Skin epidermis (tissue), 12 donors: ENCODE results near the gene FAM83C.

Experiments used
- H3K27ac ChIP-seq, 21 experiments: fragments of 200-600 bp; sonication (generic) in 11 of 21; one replicate each; pipeline ENCODE4 v1.5.0; 2020; ENCODE audit warnings: mild to moderate bottlenecking in 3 of 21, inconsistent platforms in 2 of 21, moderate library complexity in 2 of 21
- H3K4me3 ChIP-seq, 7 experiments: fragments of 200-600 bp; sonication (generic) in 2 of 7; one replicate each; pipeline ENCODE4 v1.5.0; 2020; ENCODE audit warnings: inconsistent platforms in 2 of 7, mild to moderate bottlenecking in 2 of 7, moderate library complexity in 1 of 7

Gene FAM83C

DNA sequence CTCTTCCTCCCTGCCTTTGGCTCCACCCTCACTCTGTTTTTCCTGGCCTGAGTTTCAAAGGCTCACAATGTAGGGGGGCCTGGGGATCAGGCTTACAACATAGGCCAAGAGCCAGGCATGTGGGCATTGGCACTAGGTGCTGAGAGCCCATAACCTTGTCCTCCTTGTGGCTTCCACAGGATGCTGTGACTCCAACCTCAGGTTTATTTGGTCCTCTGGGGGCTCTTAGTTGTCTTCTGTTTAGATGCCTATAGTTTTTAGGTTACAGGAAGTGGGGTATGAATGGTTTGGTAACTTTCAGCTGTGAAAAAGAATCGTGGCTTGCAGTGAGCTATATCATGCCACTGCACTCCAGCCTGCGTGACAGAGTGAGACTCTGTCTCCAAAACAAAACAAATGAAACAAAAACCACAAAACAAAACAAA is 40.2 kb downstream of the FAM83C start:
- no peak overlapping the region for H3K4me3 ChIP-seq
- H3K27ac ChIP-seq, result peak overlapping the region in 4 of 21 experiments; percentile 8 to 67 (median 26)

DNA sequence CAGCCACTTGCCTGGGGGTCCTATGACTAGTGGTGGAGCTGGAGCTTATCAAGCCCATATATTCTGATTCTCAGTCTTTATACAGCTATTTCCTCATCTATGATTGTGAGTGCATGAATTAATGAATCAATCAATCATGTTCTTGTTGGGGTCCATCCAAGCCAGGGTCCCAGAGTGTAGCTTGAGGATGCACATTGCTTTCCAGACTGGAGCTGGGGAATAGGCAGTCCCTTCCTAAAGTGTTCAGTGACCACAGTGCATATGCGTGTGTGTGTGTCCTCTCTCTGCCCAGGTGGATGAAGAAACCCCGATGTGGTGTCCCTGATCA is 40.6 kb downstream of the FAM83C start:
- Histone ChIP-seq H3K27ac (peak overlapping the region in 4 of 21 experiments; percentile 8 to 67 (median 23)), H3K4me3 (no peak overlapping the region)

DNA sequence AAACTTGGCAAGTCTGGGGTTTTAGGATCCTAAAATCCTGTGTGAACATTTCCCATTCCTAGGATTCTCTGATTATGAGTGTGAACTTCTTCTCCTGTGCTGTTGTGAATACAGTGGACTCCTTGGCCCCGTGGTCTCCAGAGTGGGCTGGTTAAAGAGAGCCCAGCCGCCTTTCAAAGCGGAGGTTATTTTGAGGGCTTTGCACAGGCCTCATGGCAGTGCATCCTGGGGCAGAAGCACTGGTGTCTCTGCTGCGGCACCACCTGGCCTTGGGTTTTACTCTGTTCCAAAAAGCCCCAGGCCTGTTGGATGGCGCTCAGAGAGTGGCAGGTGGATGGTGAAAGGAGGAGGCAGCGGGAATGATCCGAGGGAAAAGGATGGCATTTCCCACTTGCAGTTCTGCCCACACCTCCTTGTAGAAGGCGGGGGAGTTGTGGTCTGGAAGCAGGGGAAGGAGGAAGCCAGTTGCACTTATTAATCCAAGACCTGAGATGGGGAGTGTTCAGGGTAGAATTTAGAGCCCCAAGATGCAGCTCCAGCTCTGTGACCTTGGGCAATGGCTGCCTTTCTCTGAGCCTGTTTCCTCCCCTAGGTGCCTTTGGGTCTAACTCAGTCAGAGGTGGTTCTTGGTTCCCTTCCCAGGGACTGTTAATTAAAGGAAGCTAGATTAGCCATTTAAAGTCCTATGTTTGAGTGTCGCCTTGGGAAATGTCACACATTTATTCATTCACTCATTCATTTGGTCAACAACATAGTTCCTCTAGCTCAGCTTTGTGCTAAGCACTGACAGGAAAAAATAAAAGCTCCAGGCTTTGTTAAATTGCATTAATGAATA is 43.4 kb downstream of the FAM83C start:
- Histone ChIP-seq H3K4me3 (no peak overlapping the region), H3K27ac (no peak overlapping the region)

DNA sequence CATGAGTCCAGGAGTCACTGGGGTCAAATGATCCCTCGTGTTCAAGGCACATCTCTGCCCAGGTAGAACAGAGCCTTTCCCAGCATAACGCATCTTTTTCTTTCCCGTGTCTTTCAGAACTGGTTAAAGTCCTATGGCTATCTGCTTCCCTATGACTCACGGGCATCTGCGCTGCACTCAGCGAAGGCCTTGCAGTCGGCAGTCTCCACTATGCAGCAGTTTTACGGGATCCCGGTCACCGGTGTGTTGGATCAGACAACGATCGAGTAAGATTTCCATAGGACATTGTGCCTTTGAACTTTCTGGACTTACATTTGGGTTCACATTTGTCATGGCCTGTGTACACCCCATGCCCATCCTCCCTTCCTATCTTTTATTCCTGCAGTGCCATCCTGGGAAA is 45.5 kb downstream of the FAM83C start:
- Histone ChIP-seq H3K27ac (no peak overlapping the region), H3K4me3 (no peak overlapping the region)

DNA sequence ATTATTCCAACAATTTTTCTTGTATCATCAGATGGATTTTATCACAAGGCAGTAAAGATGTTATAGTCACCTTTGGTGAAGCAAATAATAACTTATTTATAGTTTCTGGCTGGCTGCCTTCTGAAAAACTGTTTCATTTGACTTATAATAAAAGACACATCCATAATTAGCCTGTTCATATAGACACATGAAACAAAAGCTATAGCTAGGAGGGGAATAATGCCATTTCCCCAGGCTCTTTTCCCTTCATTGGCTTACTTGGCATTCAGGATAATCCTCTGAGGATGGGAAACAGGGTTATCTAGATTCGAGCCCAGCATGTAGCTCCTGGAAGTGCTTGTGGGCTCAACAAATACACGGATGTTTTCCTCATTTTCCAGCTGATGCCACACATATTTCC is 48.2 kb downstream of the FAM83C start:
- Histone ChIP-seq H3K27ac (no peak overlapping the region), H3K4me3 (no peak overlapping the region)

DNA sequence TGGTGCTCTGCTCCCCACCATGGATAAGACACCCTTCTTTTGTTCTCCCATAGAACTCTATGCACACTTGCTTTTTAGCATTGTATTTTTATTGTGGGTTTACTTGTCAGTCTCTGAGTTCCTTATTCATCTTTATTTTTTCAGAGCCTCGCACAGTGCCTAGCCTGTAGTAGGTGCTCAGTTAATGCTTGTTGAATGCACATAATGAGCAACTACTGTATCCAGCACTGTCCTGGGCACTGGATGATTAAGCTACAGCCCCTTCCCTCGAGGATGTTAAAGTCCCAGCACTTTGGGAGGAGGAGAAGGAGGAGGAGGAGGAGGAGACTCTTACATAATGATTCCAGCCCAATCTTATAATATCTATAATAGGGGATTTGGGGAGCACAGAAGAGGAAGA is 48.9 kb downstream of the FAM83C start:
- H3K4me3 ChIP-seq, result no peak overlapping the region
- H3K27ac ChIP-seq, result no peak overlapping the region

DNA sequence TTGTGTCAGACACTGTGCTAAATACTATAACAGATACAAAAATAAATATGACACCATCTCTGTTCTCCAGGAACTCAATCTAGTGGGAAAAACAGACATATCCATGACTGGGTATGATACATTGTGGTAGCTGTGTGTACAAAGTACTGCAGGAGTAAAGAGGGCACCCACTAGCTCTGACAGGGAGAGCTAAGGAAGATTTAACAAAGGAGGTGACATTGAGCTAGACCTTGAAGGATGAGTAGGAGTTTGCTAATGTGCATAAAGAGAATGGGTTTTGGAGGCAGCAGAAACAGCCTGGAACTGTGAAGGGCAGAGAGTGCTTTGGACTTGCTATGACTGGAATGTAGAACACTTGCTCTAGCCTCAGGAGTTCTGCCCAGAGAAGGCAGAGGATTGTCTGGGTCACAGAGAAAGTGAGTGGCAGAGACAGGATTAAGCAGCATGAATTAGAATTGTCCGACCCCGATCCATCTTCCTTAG is 51.4 kb downstream of the FAM83C start:
- no peak overlapping the region for H3K27ac ChIP-seq
- H3K4me3 ChIP-seq, result no peak overlapping the region

DNA sequence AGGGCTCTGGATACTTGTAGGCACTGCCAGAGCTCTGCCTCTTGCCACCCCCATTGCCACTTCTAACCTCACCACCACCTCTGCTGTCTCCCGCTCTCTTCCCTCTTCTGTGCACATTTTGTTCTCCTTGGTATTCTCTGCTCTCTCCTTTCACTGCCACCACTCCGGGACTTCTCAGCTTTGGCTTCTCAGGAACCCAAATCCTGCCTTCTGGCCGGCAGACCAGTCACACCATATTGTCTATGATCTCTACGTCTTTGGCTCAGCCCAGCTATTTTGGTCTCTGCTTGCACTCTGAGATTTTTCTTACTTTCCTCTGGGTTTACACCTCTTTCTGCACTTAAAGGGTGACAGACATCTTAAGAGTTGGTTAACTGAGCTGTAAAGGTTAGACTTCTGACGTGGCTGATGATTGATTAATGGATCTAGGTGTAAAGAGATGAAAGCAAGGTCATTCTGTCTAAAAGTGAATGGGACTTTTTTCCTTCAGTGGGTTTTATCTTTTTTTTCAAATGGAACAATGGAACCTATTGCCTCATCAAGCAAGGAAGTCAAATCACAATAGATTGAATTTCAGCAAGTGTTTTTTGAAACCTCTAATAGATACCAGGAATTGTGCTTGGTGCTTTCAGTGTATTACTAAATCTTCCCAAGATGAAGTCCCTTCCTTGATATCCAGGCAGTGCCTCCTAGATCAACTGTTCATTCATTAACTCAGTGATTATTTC is 52.0 kb downstream of the FAM83C start:
- no peak overlapping the region for H3K4me3 ChIP-seq
- H3K27ac ChIP-seq, result no peak overlapping the region

DNA sequence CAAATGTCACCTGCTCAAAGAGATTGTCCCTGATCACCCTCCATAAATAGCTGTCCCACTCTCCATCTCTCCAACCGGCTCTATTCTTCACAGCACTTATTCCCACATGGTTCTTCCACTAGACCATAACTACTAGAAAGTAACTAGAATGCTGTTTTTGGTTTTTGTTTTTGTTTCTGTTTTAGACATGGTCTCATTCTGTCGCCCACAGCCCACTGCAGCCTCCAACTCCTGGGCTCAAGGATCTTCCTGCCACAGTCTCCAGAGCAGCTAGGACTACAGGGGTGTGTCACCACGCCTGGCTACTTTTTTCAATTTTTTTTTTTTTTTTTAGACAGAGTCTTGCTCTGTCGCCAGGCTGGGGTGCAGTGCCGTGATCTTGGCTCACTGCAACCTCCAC is 53.5 kb downstream of the FAM83C start:
- no peak overlapping the region for H3K4me3 ChIP-seq
- H3K27ac ChIP-seq, result no peak overlapping the region

DNA sequence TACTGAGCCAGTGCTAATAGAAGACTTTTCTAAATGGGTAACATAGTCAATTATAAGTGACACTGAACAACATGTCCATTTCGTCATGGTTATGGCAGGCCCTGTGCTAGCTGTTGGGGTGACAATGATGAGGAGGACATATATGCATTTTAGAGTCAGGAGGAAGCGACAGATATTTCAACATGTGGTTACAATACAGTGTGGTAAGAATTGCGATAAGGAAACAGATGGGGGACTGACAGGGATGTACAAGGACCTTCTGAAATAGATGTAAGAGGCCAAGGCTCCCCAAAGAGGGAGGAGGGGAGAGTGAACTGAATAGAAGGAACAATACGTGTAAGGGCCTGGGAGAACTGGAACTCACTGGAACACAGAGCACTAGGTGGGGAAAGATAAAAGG is 54.1 kb downstream of the FAM83C start:
- H3K4me3 ChIP-seq, result no peak overlapping the region
- no peak overlapping the region for H3K27ac ChIP-seq

DNA sequence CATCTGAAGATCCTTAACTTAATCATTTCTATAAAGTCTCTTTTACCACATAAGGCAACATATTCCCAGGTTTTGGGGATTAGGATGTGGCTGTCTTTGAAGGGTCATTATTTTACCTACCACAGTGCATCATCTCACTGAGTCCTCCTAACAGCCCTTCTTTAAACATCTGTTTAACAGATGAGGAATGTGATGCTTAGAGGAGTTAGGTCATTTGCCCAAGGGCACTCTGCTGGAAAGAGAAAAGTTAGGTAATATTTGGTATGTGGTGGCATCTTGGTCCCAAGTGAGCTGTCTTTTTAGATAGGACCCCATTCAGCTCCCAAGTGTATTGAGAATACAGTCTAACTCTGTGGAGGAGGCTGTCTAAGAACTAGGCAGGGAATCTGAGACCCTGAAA is 54.7 kb downstream of the FAM83C start:
- H3K27ac ChIP-seq, result no peak overlapping the region
- H3K4me3 ChIP-seq, result no peak overlapping the region

DNA sequence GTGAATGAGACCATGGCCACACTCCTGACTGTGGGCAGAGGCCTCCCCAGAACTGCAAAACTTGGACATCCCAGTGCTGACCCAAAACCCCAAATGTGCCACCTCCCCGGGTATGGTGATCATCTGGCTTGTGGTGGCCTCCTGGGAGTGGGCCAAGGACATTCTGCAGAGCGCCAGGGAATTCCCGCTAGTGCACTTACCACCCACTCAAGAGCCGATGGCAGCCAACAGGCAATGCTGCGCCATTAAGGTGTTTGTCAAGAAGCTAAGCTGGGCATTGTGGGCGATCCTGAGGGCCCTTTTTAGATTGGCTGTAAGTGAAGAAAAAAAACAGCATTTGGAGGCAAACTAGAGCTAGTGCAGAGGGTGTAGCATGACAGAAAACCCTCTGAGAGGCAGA is 56.3 kb downstream of the FAM83C start:
- Histone ChIP-seq H3K4me3 (no peak overlapping the region), H3K27ac (no peak overlapping the region)
